ENCODE measurements around the gene SAT1.

DNA sequence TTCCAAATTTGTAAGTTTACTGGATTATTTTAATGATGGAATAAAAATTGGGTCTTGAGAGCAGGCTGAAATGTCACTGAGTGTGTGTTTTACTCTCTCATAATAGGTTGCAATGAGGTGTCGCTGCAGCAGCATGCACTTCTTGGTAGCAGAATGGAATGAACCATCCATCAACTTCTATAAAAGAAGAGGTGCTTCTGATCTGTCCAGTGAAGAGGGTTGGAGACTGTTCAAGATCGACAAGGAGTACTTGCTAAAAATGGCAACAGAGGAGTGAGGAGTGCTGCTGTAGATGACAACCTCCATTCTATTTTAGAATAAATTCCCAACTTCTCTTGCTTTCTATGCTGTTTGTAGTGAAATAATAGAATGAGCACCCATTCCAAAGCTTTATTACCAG is 2.6 kb downstream of the SAT1 start:
- no peak for TF ChIP-seq EZH2 (IDR thresholded peaks at IDR 0.05; ENCODE audit: insufficient read depth, low read length)
- TF ChIP-seq, protein P1, sequence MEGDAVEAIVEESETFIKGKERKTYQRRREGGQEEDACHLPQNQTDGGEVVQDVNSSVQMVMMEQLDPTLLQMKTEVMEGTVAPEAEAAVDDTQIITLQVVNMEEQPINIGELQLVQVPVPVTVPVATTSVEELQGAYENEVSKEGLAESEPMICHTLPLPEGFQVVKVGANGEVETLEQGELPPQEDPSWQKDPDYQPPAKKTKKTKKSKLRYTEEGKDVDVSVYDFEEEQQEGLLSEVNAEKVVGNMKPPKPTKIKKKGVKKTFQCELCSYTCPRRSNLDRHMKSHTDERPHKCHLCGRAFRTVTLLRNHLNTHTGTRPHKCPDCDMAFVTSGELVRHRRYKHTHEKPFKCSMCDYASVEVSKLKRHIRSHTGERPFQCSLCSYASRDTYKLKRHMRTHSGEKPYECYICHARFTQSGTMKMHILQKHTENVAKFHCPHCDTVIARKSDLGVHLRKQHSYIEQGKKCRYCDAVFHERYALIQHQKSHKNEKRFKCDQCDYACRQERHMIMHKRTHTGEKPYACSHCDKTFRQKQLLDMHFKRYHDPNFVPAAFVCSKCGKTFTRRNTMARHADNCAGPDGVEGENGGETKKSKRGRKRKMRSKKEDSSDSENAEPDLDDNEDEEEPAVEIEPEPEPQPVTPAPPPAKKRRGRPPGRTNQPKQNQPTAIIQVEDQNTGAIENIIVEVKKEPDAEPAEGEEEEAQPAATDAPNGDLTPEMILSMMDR (IDR thresholded peaks at IDR 0.05; ENCODE audit: insufficient read depth, low read depth, low read length): no peak
